Vagina (tissue), 2 donors: ENCODE results near the gene CACNA1I.

Source experiments
- CTCF ChIP-seq, 3 experiments: fragments of 450-650 bp in 2 of 3; fragments of 200-600 bp in 1 of 3; sonication (generic) in 1 of 3; IDR thresholded peaks; one replicate each; pipeline ENCODE4 v1.5.1; 2017 to 2019; ENCODE audit warnings: antibody characterized with exemption in 3 of 3, mild to moderate bottlenecking in 2 of 3, moderate library complexity in 2 of 3
- POLR2A ChIP-seq, 2 donors: fragments of 450-650 bp; IDR thresholded peaks; one replicate each; pipeline ENCODE4 v1.6.1; 2017; ENCODE audit warnings: antibody characterized with exemption in 2 of 2, mild to moderate bottlenecking in 2 of 2, moderate library complexity in 2 of 2
- POLR2AphosphoS5 ChIP-seq, 2 donors: sonication (generic); formaldehyde crosslinking; IDR thresholded peaks; one replicate each; pipeline ENCODE4 v1.9.0; 2017; ENCODE audit warnings: antibody characterized with exemption in 2 of 2, mild to moderate bottlenecking in 2 of 2, low read depth in 1 of 2; ENCODE audit not compliant: insufficient read depth in 1 of 2

GRCh38 chr22:39655831-39656230, 85.3 kb downstream of the CACNA1I start:
- TF ChIP-seq CTCF (IDR thresholded peaks at IDR 0.05), result no peak
- TF ChIP-seq POLR2A (IDR thresholded peaks at IDR 0.05), result no peak
- no peak for TF ChIP-seq POLR2AphosphoS5 (IDR thresholded peaks at IDR 0.05; ENCODE audit: insufficient read depth in 1 of 2, low read depth in 1 of 2)
